ENCODE results near the gene IPMK. TPM values are rescaled to one million over a fixed set of nuclear protein-coding genes. Genes with fewer than 3 reads are reported as not detected.
"Not testable (repeated sequence)": the region's sequence is repeated elsewhere in the genome, so short reads cannot be mapped to it uniquely, and the experiment has no call there.

Gene IPMK
- total and polyA plus RNA-seq, 3 experiments from 2014 or later: 1.6 to 7.6 (median 7.0) TPM

DNA sequence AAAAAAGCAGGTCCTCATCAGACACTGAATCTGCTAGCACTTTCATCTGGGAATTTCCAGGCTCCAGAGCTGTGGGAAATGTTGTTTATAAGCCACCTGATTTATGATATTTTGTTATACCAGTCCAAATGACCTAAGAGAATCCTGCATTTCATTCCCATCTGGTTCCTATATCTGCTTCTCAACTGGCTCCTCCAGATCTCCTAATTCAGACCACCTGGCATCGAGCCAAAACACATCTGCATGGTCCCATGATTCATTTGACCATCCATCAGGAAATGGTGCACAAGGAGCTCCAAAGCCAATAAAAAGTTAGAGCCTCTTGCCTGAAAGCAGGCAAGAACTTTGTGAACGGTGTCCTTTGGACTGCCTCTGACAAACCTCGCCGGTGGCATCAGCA is 108.9 kb downstream of the IPMK start:
- Mint-ChIP-seq H3K36me3 (no peaks in the 10 kb centered on the region), H3K4me3 (no peak overlapping the region), H3K9me3 (no peaks in the 10 kb centered on the region), H3K27me3 (peaks cover 6 to 36% of the 10 kb centered on the region in 2 donors), H3K4me1 (no peaks in the 10 kb centered on the region), H3K27ac (no peak overlapping the region)
- DNase-seq: no peak
- H3K27me3 ChIP-seq (ENCODE audit: insufficient read depth, low read length, poor library complexity, severe bottlenecking): no peaks in the 10 kb centered on the region
- ChIA-PET POLR2A (no interaction called here), CTCF (no interaction called here)
- no peaks in the 10 kb centered on the region for H3K4me1 ChIP-seq (ENCODE audit: insufficient read depth, low read length)
- no peaks in the 10 kb centered on the region for H3K36me3 ChIP-seq (ENCODE audit: insufficient read depth, low read length)
- no peak overlapping the region for H3K27ac ChIP-seq (ENCODE audit: low read depth, low read length)
- H3K4me3 ChIP-seq (ENCODE audit: low read length): no peak overlapping the region
- no peaks in the 10 kb centered on the region for H3K9me3 ChIP-seq (ENCODE audit: low read length)

DNA sequence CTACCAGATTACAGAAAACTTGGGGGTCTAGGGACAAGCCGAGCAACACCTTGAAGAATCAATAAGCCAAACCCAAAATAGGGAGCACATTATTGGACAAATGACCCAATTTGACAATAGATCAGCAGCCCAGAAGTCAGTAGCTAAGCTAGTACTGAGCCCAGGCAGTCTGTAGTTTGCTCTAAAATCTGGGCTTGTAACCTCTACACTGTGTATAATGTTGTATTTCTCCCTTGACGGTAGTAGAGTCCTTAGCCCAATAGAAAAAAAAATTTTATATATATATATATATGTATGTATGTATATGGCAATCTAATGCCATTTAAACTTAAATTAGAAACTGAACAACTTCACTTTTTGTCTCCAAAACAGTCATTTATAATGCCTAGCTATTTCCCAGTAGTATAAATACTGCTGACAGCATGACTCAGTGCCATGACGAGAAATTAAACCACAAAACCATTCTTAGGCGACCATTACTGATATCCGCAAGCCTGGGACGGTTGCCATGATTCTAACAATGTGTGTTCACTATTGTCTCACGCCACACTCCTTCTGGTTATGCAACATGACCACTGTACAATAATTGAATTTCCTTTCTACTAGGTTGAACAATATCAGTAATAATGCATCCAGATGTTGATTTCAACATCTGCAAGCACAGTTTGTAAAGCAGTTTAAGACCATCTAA is 110.5 kb downstream of the IPMK start:
- Mint-ChIP-seq H3K36me3 (no peaks in the 10 kb centered on the region), H3K4me1 (no peaks in the 10 kb centered on the region), H3K4me3 (no peak overlapping the region), H3K27ac (no peak overlapping the region), H3K9me3 (no peaks in the 10 kb centered on the region), H3K27me3 (peaks cover 2 to 37% of the 10 kb centered on the region in 2 donors)
- Histone ChIP-seq H3K9me3 (ENCODE audit: low read length) (no peaks in the 10 kb centered on the region), H3K4me1 (ENCODE audit: insufficient read depth, low read length) (no peaks in the 10 kb centered on the region), H3K36me3 (ENCODE audit: insufficient read depth, low read length) (no peaks in the 10 kb centered on the region), H3K27ac (ENCODE audit: low read depth, low read length) (no peak overlapping the region), H3K4me3 (ENCODE audit: low read length) (no peak overlapping the region), H3K27me3 (ENCODE audit: insufficient read depth, low read length, poor library complexity, severe bottlenecking) (no peaks in the 10 kb centered on the region)
- no peak for DNase-seq
- CTCF ChIA-PET: no interaction called here
- POLR2A ChIA-PET: no interaction called here

DNA sequence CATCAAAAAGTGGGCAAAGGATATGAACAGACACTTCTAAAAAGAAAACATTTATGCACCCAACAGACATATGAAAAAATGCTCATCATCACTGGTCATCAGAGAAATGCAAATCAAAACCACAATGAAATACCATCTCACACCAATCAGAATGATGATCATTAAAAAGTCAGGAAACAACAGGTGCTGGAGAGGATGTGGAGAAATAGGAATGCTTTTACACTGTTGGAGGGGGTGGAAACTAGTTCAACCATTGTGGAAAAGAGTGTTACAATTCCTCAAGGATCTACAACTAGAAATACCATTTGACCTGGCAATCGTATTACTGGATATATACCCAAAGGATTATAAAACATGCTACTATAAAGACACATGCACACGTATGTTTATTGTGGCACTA is 111.8 kb downstream of the IPMK start:
- H3K27ac Mint-ChIP-seq; DNase-seq; POLR2A ChIA-PET; H3K36me3 ChIP-seq (ENCODE audit: insufficient read depth, low read length); H3K9me3 ChIP-seq (ENCODE audit: low read length); H3K36me3 Mint-ChIP-seq; H3K4me3 ChIP-seq (ENCODE audit: low read length); H3K27ac ChIP-seq (ENCODE audit: low read depth, low read length); H3K9me3 Mint-ChIP-seq; H3K4me1 ChIP-seq (ENCODE audit: insufficient read depth, low read length); H3K27me3 ChIP-seq (ENCODE audit: insufficient read depth, low read length, poor library complexity, severe bottlenecking); H3K4me3 Mint-ChIP-seq; H3K4me1 Mint-ChIP-seq: not testable (repeated sequence)
- CTCF ChIA-PET: interaction anchor here (0.6 kb wide), 1 partner anchor 57 kb away, joined by 3 read pairs; no protein-coding TSS in a partner anchor
- H3K27me3 Mint-ChIP-seq: peaks cover 2 to 36% of the 10 kb centered on the region in 2 donors

DNA sequence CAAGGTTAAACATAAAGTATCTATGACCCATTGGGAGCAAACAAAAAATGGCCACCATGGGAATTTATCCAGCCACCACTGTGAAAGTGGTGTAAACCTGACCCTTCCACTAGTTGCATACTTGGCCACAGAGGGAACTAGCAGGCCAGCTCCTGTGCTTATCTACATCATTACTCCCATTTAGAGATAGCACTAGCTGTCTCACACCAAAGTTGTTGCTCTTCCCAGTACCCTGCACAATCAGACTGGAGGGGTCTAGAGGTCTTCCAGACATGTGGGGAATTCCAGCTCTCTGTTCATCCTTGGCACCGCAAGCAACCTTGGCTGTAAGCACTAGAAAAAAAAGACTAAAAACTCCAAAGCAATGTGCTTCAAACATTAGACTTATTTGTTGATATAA is 113.9 kb downstream of the IPMK start:
- Histone ChIP-seq H3K27me3 (ENCODE audit: insufficient read depth, low read length, poor library complexity, severe bottlenecking) (no peaks in the 10 kb centered on the region), H3K27ac (ENCODE audit: low read depth, low read length) (no peak overlapping the region), H3K9me3 (ENCODE audit: low read length) (no peaks in the 10 kb centered on the region), H3K4me1 (ENCODE audit: insufficient read depth, low read length) (no peaks in the 10 kb centered on the region), H3K36me3 (ENCODE audit: insufficient read depth, low read length) (no peaks in the 10 kb centered on the region), H3K4me3 (ENCODE audit: low read length) (no peak overlapping the region)
- Mint-ChIP-seq H3K9me3 (no peaks in the 10 kb centered on the region), H3K36me3 (no peaks in the 10 kb centered on the region), H3K27me3 (peaks cover 2 to 33% of the 10 kb centered on the region in 2 donors), H3K27ac (no peak overlapping the region), H3K4me1 (no peaks in the 10 kb centered on the region), H3K4me3 (no peak overlapping the region)
- DNase-seq: no peak
- CTCF ChIA-PET: no interaction called here
- POLR2A ChIA-PET: no interaction called here

DNA sequence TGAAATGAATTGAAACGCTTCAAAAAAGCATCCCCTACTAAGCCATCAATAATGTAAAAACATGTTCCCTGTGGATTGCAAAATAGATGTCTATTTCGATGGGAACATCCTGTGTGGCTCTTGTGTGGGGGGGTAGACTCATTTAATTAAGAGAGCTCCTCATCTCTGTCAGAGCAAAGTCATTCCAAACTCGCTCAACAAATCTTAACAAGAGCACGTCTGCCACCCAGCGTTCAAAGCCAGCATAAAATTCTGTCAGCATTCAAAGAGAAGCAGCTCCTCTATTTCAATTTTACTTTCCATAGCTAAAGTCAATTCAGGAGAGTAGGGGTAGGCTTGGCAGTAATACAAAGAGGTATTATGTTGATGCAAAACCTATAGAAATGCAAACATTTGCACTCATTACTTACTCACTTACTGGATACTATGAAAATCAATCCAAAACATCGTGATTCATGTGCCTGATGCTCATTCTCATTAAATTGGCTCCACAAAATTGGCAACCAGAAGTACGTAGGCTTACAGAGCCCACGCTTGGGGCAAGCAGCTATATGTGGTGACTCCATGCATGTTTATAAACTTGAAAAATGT is 114.9 kb downstream of the IPMK start:
- no peak overlapping the region for H3K4me3 Mint-ChIP-seq

DNA sequence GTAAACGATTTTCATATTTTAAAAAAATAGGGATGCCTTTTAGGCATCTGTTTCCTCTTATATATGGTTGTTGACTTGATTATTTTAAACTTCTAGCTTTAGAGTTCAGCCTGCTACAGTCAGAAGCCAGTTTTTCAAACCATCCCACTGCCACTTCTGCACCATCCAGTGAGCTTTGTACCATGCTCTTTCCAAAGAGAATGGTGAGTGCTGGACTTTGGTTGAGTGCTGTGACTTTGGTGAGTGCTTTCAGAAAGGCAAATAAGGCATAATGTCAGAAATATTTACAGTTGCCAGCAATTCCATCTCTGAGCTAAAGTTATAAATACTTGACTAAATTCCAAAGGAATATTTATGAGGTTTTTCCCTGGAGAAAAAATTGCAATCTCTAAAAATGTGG is 117.4 kb downstream of the IPMK start:
- CTCF ChIA-PET: no interaction called here
- H3K36me3 Mint-ChIP-seq: no peaks in the 10 kb centered on the region
- POLR2A ChIA-PET: no interaction called here

More for the DNA sequence above, 114.9 kb downstream of the IPMK start:
- DNase-seq: peak in 2 of 5 donors; percentile 3 to 36
- Histone ChIP-seq H3K4me3 (ENCODE audit: low read length) (no peak overlapping the region), H3K9me3 (ENCODE audit: low read length) (no peaks in the 10 kb centered on the region), H3K27me3 (ENCODE audit: insufficient read depth, low read length, poor library complexity, severe bottlenecking) (no peaks in the 10 kb centered on the region), H3K4me1 (ENCODE audit: insufficient read depth, low read length) (no peaks in the 10 kb centered on the region), H3K36me3 (ENCODE audit: insufficient read depth, low read length) (no peaks in the 10 kb centered on the region), H3K27ac (ENCODE audit: low read depth, low read length) (no peak overlapping the region)
- Mint-ChIP-seq H3K9me3 (no peaks in the 10 kb centered on the region), H3K4me1 (no peaks in the 10 kb centered on the region), H3K27me3 (peaks cover 2 to 30% of the 10 kb centered on the region in 2 donors), H3K36me3 (no peaks in the 10 kb centered on the region), H3K27ac (no peak overlapping the region)
- ChIA-PET CTCF (interaction anchor here (1.1 kb wide), 1 partner anchor 9 kb away, joined by 3 read pairs; no protein-coding TSS in a partner anchor), POLR2A (no interaction called here)

DNA sequence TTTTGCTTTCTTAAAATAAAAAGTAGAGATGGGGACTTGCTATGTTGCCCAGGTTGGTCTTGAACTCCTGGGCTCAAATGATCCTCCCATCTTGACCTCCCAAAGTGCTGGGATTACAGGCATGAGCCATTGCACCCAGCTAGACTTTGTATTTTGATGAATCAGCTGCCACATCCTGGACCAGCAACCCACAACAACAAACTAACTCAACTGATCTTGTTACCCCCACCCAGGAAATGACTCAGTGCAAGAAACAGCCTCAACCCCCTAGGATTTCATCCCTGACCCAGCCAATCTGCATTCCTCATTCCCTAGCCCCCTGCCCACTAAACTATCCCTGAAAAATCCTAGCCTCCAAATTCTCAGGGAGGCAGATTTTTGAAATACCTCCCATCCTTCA is 123.8 kb downstream of the IPMK start:
- Histone ChIP-seq H3K36me3 (ENCODE audit: insufficient read depth, low read length) (no peaks in the 10 kb centered on the region), H3K9me3 (ENCODE audit: low read length) (no peaks in the 10 kb centered on the region), H3K4me1 (ENCODE audit: insufficient read depth, low read length) (no peaks in the 10 kb centered on the region), H3K27ac (ENCODE audit: low read depth, low read length) (no peak overlapping the region), H3K27me3 (ENCODE audit: insufficient read depth, low read length, poor library complexity, severe bottlenecking) (no peaks in the 10 kb centered on the region), H3K4me3 (ENCODE audit: low read length) (no peak overlapping the region)
- DNase-seq: no peak
- Mint-ChIP-seq H3K4me3 (no peak overlapping the region), H3K9me3 (no peaks in the 10 kb centered on the region), H3K27me3 (peaks cover 3 to 15% of the 10 kb centered on the region in 2 donors), H3K4me1 (peaks cover 5 to 11% (median 11%) of the 10 kb centered on the region in 3 donors), H3K27ac (no peak overlapping the region), H3K36me3 (no peaks in the 10 kb centered on the region)
- ChIA-PET POLR2A (no interaction called here), CTCF (interaction anchor here (1.1 kb wide), 1 partner anchor 8 kb away, joined by 3 read pairs; no protein-coding TSS in a partner anchor)

More for the DNA sequence above, 117.4 kb downstream of the IPMK start:
- H3K9me3 ChIP-seq (ENCODE audit: low read length): no peaks in the 10 kb centered on the region
- no peaks in the 10 kb centered on the region for H3K9me3 Mint-ChIP-seq
- H3K4me1 ChIP-seq (ENCODE audit: insufficient read depth, low read length): no peaks in the 10 kb centered on the region
- H3K4me1 Mint-ChIP-seq: no peaks in the 10 kb centered on the region
- H3K4me3 ChIP-seq (ENCODE audit: low read length): no peak overlapping the region
- no peak overlapping the region for H3K27ac ChIP-seq (ENCODE audit: low read depth, low read length)
- no peak overlapping the region for H3K4me3 Mint-ChIP-seq
- no peak for DNase-seq
- H3K36me3 ChIP-seq (ENCODE audit: insufficient read depth, low read length): no peaks in the 10 kb centered on the region
- peaks cover 2 to 25% of the 10 kb centered on the region in 2 donors for H3K27me3 Mint-ChIP-seq
- H3K27me3 ChIP-seq (ENCODE audit: insufficient read depth, low read length, poor library complexity, severe bottlenecking): no peaks in the 10 kb centered on the region
- no peak overlapping the region for H3K27ac Mint-ChIP-seq

Data from CD8-positive, alpha-beta memory T cell (primary cell).